GM19043 (cell line): ENCODE measurements around the gene GLG1.
A peak's percentile ranks its signal among the peaks of the same experiment; 100 is the strongest.

Experiments used
- ATAC-seq: cut with Tn5 transposase; IDR thresholded peaks from one replicate; pipeline ENCODE4 v1.9.1; 2021; ENCODE audit warnings: low read depth; ENCODE audit not compliant: unreplicated experiment

The GLG1 gene

GRCh38 chr16:74611721-74612120, 4.8 kb upstream of the GLG1 start:
- no peak for ATAC-seq

DNA sequence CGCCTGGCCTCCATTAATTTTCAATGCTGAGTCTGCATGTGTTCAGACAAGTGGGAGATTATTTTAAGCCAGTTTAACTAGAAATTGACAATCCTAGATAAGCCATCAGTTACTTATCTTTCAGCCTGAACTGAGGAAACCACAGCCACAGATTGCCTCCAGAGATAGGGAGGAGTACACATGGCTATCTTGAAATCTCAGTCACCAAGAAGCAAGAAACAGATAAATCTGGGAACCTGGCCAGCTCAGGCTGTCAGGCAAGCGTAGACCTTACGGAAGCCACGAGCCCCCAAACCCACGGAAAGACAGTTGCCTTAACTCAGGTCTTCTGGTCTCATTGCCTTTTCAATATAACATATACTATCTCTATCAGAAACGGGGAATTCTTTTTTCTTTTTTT, 2.0 kb upstream of the GLG1 start:
- ATAC-seq, result no peak

DNA sequence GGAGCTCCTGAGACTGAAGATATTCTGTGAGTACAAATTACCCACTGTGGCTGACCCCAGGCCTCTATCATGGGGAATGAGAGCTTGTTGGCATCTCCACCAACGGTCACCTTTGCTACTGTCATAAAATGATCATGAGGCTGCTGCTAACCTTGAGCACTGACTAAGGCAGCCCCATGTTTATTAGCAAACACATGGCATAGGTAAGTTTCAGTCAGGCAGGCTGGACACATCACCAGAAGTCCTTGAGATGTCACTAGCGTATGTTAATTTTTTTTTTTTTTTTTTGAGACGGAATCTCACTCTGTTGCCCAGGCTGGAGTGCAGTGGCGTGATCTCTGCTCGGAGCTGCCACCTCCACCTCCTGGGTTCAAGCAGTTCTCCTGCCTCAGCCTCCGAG, 1.5 kb upstream of the GLG1 start:
- no peak for ATAC-seq

DNA sequence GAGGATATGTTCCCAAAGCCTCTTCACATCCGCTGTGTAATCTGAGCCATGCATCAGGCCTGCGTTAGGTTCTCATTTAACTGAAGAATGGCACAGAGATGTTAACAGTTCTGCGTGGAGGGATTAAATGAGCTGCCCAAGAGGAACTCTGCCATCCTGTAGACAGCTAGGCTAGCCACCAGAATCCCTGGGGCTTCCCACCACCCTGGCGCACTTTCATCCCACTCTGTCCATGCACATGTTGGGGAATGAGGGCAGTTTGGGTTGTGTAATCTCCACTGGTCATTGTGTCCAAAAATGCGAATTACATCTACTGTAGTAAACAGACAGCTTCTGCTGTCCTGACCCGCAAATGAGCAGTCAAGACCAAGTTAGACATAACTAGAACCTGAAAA, 1.0 kb upstream of the GLG1 start:
- ATAC-seq, result no peak

DNA sequence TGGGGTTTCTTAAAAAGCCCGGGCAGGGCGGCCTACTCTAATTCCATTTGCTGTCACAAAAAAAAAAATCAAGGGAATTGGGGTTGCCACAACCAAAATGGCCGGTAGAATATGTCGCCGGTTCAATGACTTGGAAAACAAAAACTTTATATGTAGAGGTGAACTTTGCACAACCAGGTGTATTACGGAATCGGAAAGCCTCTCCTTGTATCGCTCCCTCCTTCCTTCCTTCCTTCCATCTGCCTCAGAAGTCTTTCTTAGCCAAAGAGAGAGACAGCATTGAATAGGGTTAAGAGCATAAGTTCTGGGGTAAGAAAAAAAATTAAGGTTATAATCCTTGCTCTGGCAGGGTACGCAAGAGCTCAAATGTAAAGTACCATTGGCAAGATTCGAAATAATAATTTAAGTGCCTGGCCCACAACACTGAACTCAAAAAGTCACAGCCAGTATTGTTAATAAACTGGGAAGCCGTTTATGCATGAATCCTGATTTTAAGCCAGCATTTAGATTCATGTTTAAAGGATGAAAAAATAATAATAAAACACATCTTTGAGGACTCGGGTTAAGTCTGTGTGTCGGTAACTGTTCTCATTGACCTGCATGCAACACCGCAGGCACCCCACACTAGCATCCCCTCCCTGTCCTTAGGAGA, 522 bp upstream of the GLG1 start:
- peak; percentile 23 for ATAC-seq

DNA sequence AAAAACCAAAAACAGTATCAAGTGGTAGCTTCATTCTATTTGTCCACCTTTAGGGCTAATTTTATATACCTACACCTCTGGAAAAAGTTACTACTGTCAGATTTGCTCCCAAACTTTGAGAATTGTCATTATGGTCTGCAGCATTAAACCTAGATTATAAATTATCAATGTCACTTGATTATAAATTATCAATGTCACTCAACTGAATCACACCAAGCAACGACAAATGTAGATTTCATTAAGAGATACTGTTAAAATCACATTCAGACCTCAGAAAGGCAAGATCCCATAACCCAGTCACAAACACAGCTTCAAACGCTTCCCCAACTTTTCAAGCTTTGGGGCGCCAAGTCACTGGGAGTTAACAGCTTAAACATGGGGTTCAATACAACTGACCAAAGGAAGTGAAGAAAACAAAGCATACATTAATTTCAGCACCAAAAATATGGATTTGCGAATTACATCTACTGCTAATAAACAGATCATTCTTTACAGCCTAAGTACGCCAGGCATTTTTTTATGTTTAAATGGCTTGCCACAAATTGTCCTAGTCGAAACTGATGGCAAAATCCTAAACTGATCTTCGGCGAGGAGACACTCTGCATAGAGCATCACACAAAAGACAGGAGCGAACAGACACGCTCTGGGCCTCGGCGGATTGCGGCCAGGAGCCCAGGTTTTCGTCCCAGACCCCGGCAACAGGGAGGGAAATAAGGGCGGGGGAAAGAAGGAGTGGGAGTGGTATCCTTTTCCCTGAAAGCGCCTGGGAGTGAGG, 981 bp downstream of the GLG1 start:
- no peak for ATAC-seq

DNA sequence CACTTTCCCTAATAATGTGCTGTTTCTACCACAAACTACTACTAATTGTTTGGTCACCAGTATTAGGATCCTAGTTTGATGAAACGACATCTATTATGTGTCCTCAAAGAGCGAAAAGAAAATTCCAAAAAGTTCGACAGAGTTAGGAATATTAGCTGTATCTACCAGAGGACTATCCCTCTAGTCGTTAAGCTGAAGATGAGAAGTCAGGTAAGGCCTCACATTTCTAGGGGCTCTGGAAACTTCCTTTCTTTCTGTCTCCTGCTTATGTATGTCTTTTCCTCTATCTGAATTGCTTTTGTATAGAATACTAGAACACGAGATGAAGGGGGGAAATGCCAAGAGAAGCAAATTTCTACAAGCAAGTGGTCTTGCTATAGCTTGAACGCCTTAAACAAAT, 1.6 kb downstream of the GLG1 start:
- ATAC-seq, result no peak

GRCh38 chr16:74603848-74604247, 3.1 kb downstream of the GLG1 start:
- no peak for ATAC-seq

DNA sequence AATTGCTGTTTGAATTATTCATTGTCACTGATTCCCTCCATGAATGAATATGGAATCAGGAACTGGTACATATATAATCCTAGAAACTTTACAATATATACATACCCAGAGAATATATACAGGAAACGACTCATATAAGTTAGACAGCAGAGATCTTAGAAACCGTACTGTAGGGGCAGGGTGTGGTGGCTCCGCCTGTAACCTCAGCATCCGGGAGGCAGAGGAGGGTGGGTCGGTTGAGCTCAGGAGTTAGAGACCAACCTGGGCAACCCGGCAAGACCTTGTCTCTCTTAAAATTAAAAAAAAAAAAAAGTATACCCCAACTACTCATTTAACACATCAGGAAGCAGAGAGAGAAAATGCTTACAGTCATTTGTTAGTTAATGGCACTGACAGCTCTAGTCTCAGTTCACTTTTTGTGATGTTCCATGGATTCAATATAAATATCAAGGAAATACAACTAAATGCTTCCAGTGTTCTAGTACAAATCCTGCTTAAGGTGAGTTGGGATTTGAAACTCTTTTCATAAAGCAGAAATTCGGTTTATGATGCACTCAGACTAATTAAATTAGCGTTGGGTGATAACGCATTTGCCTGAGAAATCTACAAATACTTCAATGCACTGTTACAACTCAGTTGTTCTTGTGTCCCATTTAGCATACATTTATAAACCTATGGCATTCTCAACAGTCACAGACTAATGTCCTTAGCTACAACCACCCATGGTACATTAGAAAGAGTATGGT, 5.6 kb downstream of the GLG1 start:
- ATAC-seq, result peak; percentile 87

GRCh38 chr16:74596586-74596985, 10.3 kb downstream of the GLG1 start:
- no peak for ATAC-seq

DNA sequence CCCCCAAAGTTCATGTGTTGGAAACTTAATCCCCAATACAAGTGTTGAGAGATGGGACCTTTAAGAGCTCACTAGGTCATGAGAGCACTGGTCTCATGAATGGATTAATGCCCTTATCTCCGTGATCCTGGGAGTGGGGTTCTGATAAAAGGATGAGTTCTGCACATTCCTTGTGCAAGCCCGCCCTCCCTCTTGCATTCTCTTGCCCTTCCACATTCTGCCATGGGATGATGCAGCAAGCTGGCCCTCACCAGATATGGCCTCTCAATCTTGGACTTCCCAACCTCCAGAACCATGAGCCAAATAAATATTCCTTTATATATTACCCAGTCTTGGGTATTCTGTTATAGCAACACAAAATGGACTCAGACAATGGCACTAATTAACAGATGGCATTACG, 14.1 kb downstream of the GLG1 start:
- no peak for ATAC-seq

DNA sequence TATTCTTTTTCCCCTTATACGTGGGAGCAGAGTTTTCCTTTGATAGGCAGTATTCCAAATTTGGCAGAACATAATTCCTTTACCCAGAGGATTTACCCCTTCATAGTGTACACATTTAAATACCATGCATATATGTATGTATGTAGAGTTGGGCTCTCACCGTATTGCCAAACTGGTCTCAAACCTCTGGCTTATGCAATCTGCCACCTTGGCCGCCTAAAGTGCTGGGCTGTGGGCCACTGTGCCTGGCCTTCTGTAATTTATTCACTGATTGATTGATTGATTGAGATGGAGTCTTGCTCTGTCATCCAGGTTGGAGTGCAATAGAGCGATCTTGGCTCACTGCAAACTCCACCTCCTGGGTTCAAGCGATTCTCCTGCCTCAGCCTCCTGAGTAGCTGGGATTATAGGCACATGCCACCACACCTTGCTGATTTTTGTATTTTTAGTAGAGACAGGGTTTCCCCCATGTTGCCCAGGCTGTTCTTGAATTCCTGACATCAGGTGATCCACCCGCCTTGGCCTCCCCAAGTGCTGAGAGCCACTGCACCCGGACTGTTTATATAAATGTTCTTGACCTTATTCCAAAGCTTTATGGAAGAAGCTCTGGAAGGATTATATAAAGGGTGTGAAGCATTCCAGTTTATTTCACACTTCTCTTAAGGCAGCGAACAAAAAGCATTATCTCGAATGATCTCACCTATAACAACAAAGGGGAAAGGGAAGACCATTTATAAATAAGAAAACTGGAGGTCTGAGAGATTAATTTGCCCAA, 14.9 kb downstream of the GLG1 start:
- ATAC-seq, result no peak

- no peak for ATAC-seq
Measured at GRCh38 chr16:74586948-74587347, 20.0 kb downstream of the GLG1 start.

GRCh38 chr16:74585846-74586443, 21.0 kb downstream of the GLG1 start:
- no peak for ATAC-seq

- no peak for ATAC-seq
Measured at GRCh38 chr16:74583926-74584666, 22.8 kb downstream of the GLG1 start.

DNA sequence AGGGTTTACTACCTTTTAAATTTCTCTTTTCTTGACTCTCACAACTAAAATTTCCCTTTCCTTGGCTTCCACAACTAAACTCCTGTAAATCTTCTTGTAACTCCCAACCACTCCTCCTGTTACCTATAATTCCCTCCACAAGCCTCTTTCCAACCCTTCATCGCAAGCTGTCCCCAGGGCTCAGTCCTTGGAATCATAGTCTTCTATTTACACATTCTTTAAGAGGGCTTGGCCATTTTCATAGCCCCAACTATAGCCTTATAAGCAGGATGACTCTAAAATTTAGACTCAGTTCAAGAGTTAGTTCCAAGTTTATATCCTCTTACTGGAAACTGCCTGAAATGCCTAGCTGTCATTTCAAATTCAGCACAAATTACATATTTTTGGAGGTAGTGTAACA, 23.9 kb downstream of the GLG1 start:
- ATAC-seq, result no peak

GRCh38 chr16:74580833-74581232, 26.1 kb downstream of the GLG1 start:
- ATAC-seq, result peak; percentile 48

GRCh38 chr16:74578838-74579237, 28.1 kb downstream of the GLG1 start:
- no peak for ATAC-seq

DNA sequence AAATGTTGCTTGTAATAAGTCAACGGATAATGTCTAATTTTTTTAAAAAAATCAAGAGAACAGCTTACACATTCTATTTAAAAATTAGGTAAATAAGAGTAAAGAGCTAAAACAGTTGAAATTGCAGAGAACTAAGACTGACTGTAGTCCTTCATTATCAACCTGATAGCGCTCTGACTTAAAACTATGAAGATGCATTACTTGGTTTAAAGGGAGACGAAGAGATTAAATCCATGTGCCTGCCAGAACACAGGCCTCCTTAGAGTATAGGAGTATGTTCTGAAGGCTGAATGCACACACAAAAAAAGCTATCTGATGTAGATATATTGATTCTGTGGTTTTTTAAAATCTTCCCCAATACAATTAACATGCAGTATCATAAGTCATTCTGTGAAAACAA, 28.5 kb downstream of the GLG1 start:
- ATAC-seq, result no peak

DNA sequence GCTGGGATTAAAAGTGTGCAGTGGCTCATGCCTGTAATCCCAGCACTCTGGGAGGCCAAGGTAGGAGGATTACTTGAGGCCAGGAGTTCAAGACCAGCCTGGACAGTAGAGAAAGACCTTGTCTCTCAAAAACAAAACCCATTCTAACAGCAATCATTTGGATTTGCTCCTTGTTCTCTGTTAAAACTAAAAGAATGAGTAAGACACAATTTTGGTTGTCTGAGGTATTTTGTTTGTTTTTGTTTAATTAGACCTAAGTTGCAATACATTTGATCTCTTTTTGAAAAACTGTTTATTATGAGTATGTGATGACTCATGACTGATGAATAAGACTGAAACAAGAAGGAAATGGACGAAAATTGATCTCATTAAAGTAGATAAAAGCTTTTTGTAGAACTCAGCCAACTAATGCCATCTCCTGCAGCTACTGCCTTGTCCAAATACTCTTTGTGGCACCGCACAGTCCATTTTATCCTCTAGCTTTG, 29.0 kb downstream of the GLG1 start:
- no peak for ATAC-seq
